WERI-Rb-1 (cell line): ENCODE measurements around the gene SEMA4G.
"Not testable (repeated sequence)": the region's sequence is repeated elsewhere in the genome, so short reads cannot be mapped to it uniquely, and the experiment has no call there.

ENCODE experiments used
- DNase-seq: peaks from one replicate; pipeline ENCODE4 v3.0.0-alpha.2; 2020
- H3K27ac ChIP-seq: fragments of 250-450 bp; sonication (Bioruptor Pico); 2 replicates; pipeline ENCODE4 v1.5.1; 2020; ENCODE audit warnings: mild to moderate bottlenecking, moderate library complexity
- H3K27me3 ChIP-seq: fragments of 250-450 bp; sonication (Bioruptor Pico); 2 replicates; pipeline ENCODE4 v1.5.1; 2021; ENCODE audit warnings: mild to moderate bottlenecking, low read depth, moderate library complexity; ENCODE audit not compliant: insufficient read depth, severe bottlenecking
- H3K36me3 ChIP-seq: fragments of 250-450 bp; sonication (Bioruptor Pico); 2 replicates; pipeline ENCODE4 v1.5.1; 2020; ENCODE audit warnings: mild to moderate bottlenecking, moderate library complexity
- H3K4me3 ChIP-seq: 2 replicates; pipeline ENCODE4 v1.5.1; 2011; ENCODE audit warnings: low read depth, mild to moderate bottlenecking, control low read depth, low read length
- H3K9me3 ChIP-seq: fragments of 250-450 bp; sonication (Bioruptor Pico); 2 replicates; pipeline ENCODE4 v1.5.1; 2021; ENCODE audit warnings: mild to moderate bottlenecking, moderate library complexity; ENCODE audit not compliant: severe bottlenecking
- TF ChIP-seq, protein P1 (sequence below): IDR thresholded peaks from 2 replicates; pipeline ENCODE4 v1.5.1; 2011; ENCODE audit warnings: low read depth, mild to moderate bottlenecking, control low read depth, inconsistent platforms, low read length

Gene SEMA4G

DNA sequence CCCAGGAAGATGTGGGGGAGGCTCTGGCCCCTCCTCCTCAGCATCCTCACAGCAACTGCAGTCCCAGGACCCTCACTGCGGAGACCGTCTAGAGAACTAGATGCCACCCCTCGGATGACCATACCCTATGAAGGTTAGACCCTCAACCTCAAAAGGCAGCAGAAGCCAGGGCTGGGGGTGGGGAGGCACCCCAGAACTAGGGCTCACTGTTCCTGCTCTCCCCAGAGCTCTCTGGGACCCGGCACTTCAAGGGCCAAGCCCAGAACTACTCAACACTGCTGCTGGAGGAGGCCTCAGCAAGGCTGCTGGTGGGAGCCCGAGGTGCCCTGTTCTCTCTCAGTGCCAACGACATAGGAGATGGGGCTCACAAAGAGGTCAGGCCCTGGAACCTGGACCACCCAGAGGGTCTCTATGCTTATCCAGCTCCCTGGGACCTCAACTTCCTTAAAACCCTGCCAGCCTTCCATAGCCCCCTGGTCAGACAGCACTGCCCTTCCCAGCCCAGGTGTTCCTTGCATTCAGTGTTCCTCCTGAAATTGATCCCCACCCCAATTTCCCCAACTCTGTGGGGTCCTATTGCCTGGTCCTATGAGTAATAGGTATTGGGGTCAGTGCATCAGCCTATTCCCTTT is 3.7 kb downstream of the SEMA4G start:
- no peak overlapping the region for H3K4me3 ChIP-seq
- H3K27me3 ChIP-seq = no peaks in the 10 kb centered on the region
- no peak overlapping the region for H3K27ac ChIP-seq
- no peaks in the 10 kb centered on the region for H3K9me3 ChIP-seq
- TF ChIP-seq, protein P1, sequence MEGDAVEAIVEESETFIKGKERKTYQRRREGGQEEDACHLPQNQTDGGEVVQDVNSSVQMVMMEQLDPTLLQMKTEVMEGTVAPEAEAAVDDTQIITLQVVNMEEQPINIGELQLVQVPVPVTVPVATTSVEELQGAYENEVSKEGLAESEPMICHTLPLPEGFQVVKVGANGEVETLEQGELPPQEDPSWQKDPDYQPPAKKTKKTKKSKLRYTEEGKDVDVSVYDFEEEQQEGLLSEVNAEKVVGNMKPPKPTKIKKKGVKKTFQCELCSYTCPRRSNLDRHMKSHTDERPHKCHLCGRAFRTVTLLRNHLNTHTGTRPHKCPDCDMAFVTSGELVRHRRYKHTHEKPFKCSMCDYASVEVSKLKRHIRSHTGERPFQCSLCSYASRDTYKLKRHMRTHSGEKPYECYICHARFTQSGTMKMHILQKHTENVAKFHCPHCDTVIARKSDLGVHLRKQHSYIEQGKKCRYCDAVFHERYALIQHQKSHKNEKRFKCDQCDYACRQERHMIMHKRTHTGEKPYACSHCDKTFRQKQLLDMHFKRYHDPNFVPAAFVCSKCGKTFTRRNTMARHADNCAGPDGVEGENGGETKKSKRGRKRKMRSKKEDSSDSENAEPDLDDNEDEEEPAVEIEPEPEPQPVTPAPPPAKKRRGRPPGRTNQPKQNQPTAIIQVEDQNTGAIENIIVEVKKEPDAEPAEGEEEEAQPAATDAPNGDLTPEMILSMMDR = no peak
- no peak for DNase-seq
- H3K36me3 ChIP-seq = no peaks in the 10 kb centered on the region

DNA sequence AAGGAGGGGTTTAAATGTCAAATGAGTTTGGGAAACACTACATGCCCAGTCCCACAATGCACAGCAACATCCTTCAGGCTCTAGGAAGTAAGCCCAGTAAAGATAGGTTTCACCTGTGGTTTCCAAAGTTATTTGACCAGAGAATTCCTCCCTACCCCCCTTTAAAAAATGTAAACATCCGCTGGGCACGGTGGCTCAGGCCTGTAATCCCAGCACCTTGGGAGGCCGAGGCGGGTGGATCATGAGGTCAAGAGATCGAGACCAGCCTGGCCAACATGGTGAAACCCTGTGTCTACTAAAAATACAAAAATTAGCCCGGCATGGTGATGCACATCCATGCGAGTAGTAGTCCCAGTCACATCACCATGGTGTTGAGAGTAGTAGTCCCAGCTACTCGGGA is 6.1 kb downstream of the SEMA4G start:
- DNase-seq, H3K4me3 ChIP-seq, H3K27ac ChIP-seq, H3K9me3 ChIP-seq, H3K27me3 ChIP-seq: not testable (repeated sequence)
- peaks cover 12% of the 10 kb centered on the region for H3K36me3 ChIP-seq

DNA sequence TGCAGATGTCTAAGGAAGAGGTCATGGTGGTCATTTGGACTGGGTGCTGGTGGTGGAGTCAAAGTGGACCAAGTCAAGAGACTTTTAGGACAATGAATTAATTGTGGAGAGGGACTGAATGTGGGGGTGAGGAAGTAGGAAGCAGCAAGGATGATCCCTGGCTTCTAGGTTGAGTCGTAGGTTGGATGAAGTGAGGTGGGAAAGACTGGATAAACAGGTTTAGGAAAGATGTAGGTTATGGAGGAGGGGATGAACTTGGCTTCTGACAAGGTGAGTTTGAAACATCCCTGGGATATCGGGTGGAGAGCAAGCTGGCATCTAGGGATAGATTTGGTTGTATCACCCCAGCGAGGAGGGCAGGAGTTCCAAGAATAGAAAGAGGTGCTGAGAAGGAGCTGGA is 7.6 kb downstream of the SEMA4G start:
- Histone ChIP-seq H3K9me3 (no peaks in the 10 kb centered on the region), H3K27me3 (no peaks in the 10 kb centered on the region), H3K36me3 (peaks cover 26% of the 10 kb centered on the region), H3K4me3 (no peak overlapping the region), H3K27ac (no peak overlapping the region)
- TF ChIP-seq, protein P1 = no peak
- DNase-seq = no peak

DNA sequence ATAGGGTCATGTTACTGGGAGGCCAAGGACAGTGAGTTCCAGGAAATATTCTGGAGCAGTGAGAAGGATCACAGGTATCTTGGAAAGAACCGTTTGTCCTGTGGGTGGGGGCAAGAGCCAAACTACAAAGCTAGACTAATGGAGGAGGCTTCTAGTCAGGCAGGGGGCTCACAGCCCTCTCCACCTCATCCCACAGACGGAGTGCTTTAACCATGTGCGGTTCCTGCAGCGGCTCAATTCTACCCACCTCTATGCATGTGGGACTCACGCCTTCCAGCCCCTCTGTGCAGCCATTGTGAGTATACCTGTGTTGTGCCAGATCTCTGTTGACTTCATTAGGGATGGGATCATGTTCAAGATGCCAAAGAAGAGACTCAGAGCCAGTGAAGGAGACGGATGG is 8.1 kb downstream of the SEMA4G start:
- H3K27ac ChIP-seq = no peak overlapping the region
- peaks cover 28% of the 10 kb centered on the region for H3K36me3 ChIP-seq
- TF ChIP-seq, protein P1 = no peak
- no peak overlapping the region for H3K4me3 ChIP-seq
- no peaks in the 10 kb centered on the region for H3K27me3 ChIP-seq
- no peaks in the 10 kb centered on the region for H3K9me3 ChIP-seq
- no peak for DNase-seq

DNA sequence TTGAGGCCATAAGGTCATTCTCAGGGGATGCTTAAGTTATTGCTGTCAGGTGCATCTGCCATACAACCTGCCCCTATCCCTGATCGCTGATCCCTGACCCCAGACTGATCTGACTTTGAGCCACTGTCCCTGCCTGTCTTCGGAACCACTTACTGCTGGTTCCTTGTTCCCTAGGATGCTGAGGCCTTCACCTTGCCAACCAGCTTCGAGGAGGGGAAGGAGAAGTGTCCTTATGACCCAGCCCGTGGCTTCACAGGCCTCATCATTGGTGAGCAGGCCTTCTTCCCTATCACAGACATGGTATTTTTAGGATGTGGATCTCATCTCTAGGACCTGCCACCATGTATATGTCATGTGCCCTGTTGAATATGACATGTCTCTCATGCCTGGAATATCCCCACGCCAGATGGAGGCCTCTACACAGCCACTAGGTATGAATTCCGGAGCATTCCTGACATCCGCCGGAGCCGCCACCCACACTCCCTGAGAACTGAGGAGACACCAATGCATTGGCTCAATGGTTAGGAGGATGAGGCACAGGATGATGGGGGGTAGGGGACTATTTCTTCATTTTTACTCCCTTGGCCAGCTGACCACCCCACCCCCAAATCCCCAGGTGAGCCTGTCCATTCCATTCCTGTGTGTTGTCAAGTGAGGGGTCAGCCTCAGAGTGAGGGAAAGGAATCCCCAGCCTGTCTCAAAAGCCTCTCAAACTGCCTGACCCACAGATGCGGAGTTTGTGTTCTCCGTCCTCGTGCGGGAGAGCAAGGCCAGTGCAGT is 9.0 kb downstream of the SEMA4G start:
- TF ChIP-seq, protein P1 = no peak
- Histone ChIP-seq H3K4me3 (no peak overlapping the region), H3K27me3 (no peaks in the 10 kb centered on the region), H3K9me3 (no peaks in the 10 kb centered on the region), H3K27ac (no peak overlapping the region), H3K36me3 (peaks cover 32% of the 10 kb centered on the region)
- DNase-seq = no peak

DNA sequence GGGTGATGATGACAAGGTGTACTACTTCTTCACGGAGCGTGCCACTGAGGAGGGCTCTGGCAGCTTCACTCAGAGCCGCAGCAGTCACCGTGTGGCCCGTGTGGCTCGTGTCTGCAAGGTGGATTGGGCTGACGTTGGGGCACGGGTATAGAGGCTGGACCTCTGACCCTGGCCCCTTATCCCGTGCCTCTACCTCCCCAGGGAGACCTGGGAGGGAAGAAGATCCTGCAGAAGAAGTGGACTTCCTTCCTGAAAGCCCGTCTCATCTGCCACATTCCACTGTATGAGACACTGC is 9.5 kb downstream of the SEMA4G start:
- DNase-seq = no peak
- TF ChIP-seq, protein P1 = no peak
- no peaks in the 10 kb centered on the region for H3K9me3 ChIP-seq
- no peaks in the 10 kb centered on the region for H3K27me3 ChIP-seq
- no peak overlapping the region for H3K27ac ChIP-seq
- no peak overlapping the region for H3K4me3 ChIP-seq
- H3K36me3 ChIP-seq = peaks cover 32% of the 10 kb centered on the region
